Adrenal gland (tissue), 12 donors: Measurements from ENCODE around the gene MRPL11. TPM values are rescaled to one million over a fixed set of nuclear protein-coding genes. Genes with fewer than 3 reads are reported as not detected.
A peak's percentile ranks its signal among the peaks of the same experiment; 100 is the strongest.

Source experiments
- DNase-seq, 7 donors: peaks; one replicate each; pipeline ENCODE4 v3.0.0-alpha.2; 2019 to 2020
- H3K27ac ChIP-seq, 5 donors: fragments of 200-600 bp; sonication (generic) in 4 of 5; 1 replicate in 3 of 5; 2 replicates in 2 of 5; pipeline versions ENCODE4 v1.5.1 to v1.8.0; 2016 to 2020; ENCODE audit warnings: mild to moderate bottlenecking in 1 of 5
- H3K27me3 ChIP-seq: fragments of 200-600 bp; 2 replicates; pipeline ENCODE4 v1.8.0; 2021
- H3K36me3 ChIP-seq, 2 donors: fragments of 200-600 bp; replicated peaks in 1 of 2; 1 replicate in 1 of 2; 2 replicates in 1 of 2; pipeline versions ENCODE4 v1.5.1 to v1.8.0; 2018 to 2022
- H3K4me1 ChIP-seq, 2 donors: fragments of 200-600 bp; replicated peaks in 1 of 2; 1 replicate in 1 of 2; 2 replicates in 1 of 2; pipeline versions ENCODE4 v1.5.1 to v1.8.0; 2018 to 2021
- H3K4me3 ChIP-seq, 4 donors: fragments of 200-600 bp; sonication (generic) in 3 of 4; one replicate each; pipeline ENCODE4 v1.5.1; 2016 to 2018
- H3K9me3 ChIP-seq, 3 donors: fragments of 200-600 bp; sonication (generic) in 1 of 3; replicated peaks in 1 of 3; 1 replicate in 2 of 3; 2 replicates in 1 of 3; pipeline versions ENCODE4 v1.5.1 to v1.8.0; 2016 to 2021
- POLR2A ChIP-seq, 2 donors: fragments of 450-650 bp; IDR thresholded peaks; one replicate each; pipeline ENCODE4 v1.6.1; 2017; ENCODE audit warnings: antibody characterized with exemption in 2 of 2, mild to moderate bottlenecking in 2 of 2, moderate library complexity in 1 of 2
- WGBS, 4 donors: extraction: QIAGEN DNeasy Blood & Tissue Kit in 2 of 4; methylation state at CpG; one replicate each; pipeline versions ENCODE4 v1.1.5 to v1.1.7; 2013 to 2017; 5-methylcytosine and 5-hydroxymethylcytosine counted together
- intact Hi-C, 2 donors: fragments of 100-400 bp; cut with DNase I; formaldehyde crosslinking; loops; one replicate each; pipeline versions ENCODE4 v1.14.1 to v1.15.0; 2022 to 2023
- polyA plus RNA-seq, 3 donors: library from polyadenylated mRNA; stranded (reverse); fragments of 200-250 nt in 2 of 3; fragments of 350-450 nt in 1 of 3; fragmentation: Illumina TruSeq in 1 of 3; extraction: RNeasy Lipid Tissue Mini Kit (QIAGEN cat#74804) in 1 of 3; gene quantifications; one replicate each; pipeline ENCODE4 v1.2.3, GENCODE V29; 2013 to 2014
- total RNA-seq, 9 donors: library from RNA; depleted of rRNA in 4 of 9; stranded (reverse); fragments of >200 nt in 4 of 9; fragments of 120-200 nt in 1 of 9; fragmentation: NEBNext Ultra II Directional in 1 of 9; extraction: Animal tissue kit (Norgen Biotek cat#: 25700) in 1 of 9; gene quantifications; one replicate each; pipeline versions ENCODE4 v1.1.0 to v1.2.4, GENCODE V29; 2013 to 2023
- TF ChIP-seq, protein P1 (sequence below), 6 experiments: fragments of 450-650 bp in 4 of 6; fragments of 200-600 bp in 2 of 6; sonication (generic) in 1 of 6; IDR thresholded peaks; 1 replicate in 5 of 6; 2 replicates in 1 of 6; pipeline versions ENCODE4 v1.5.1 to v1.8.0; 2016 to 2021; ENCODE audit warnings: antibody characterized with exemption in 6 of 6, mild to moderate bottlenecking in 2 of 6, moderate library complexity in 1 of 6
- donor health status: healthy with polysubstance abuse.
- donor health status: Bipolar disorder and iron deficiency.
- donor health status: DM: yes; HTN: yes; CAD: no.
- donor health status: DM: no; HTN: no; CAD: no.
- donor health status: DM: no; HTN: no; CAD: no.
- donor health status: DM: yes; HTN: yes; CAD: no.

The MRPL11 gene
- total and polyA plus RNA-seq, 12 donors: 22.3 to 53.8 (median 32.7) TPM

DNA sequence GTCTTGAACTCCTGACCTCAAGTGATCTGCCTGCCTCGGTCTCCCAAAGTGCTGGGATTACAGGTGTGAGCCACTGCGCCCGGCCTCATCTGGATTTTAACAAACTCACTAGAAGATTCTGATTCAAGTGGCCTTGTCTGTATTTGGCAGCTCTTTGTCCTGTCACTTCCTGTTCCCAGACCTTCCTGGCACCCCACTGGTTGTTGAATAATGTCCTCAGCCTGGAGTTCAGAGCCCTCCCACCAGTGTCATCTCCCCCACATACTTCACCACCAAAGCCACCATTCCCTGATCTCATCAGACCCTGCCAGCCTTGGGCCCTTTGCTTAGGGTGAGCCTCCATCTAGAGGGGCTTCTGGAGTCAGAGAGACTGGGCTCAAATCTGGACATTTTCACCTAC lies 31.4 kb upstream of the MRPL11 start:
- H3K27me3 ChIP-seq: no peaks in the 10 kb centered on the region
- no peaks in the 10 kb centered on the region for H3K9me3 ChIP-seq
- no peak overlapping the region for H3K27ac ChIP-seq
- intact Hi-C loops: no loop called here
- no peak overlapping the region for H3K4me3 ChIP-seq
- 67 to 90% (median 83%) methylated on average over 2 to 3 of the region's 3 CpGs for WGBS, 4 donors
- TF ChIP-seq, protein P1, sequence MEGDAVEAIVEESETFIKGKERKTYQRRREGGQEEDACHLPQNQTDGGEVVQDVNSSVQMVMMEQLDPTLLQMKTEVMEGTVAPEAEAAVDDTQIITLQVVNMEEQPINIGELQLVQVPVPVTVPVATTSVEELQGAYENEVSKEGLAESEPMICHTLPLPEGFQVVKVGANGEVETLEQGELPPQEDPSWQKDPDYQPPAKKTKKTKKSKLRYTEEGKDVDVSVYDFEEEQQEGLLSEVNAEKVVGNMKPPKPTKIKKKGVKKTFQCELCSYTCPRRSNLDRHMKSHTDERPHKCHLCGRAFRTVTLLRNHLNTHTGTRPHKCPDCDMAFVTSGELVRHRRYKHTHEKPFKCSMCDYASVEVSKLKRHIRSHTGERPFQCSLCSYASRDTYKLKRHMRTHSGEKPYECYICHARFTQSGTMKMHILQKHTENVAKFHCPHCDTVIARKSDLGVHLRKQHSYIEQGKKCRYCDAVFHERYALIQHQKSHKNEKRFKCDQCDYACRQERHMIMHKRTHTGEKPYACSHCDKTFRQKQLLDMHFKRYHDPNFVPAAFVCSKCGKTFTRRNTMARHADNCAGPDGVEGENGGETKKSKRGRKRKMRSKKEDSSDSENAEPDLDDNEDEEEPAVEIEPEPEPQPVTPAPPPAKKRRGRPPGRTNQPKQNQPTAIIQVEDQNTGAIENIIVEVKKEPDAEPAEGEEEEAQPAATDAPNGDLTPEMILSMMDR (IDR thresholded peaks at IDR 0.05): no peak
- no peak for TF ChIP-seq POLR2A (IDR thresholded peaks at IDR 0.05)
- H3K4me1 ChIP-seq: peaks cover 7 to 10% of the 10 kb centered on the region in 2 donors
- peaks cover 0 to 24% of the 10 kb centered on the region in 2 donors for H3K36me3 ChIP-seq
- DNase-seq: no peak

DNA sequence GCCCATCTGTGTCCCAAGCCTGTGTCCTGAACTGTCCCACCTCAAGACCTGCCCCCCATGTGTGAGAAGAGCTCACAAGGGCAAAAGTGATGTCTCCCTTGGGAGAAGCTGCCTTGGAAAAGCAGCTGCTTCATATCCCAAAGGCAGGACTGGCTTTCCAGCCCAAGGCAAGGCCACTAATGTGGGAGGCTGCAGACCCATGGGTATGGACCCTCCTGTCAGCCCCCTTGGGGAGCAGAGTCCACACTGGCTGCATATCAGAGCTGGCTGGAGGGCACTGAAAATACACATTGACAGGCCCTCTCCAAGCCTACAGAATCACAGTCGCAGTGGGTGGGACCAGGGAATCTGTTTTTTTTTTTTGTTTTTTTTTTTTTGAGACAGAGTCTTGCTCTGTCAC lies 30.8 kb upstream of the MRPL11 start:
- H3K4me1 ChIP-seq: peaks cover 7 to 10% of the 10 kb centered on the region in 2 donors
- WGBS, 4 donors: 80 to 100% (median 86%) methylated on average over 1 of the region's 1 CpG
- peaks cover 0 to 19% of the 10 kb centered on the region in 2 donors for H3K36me3 ChIP-seq
- no peak for TF ChIP-seq POLR2A (IDR thresholded peaks at IDR 0.05)
- TF ChIP-seq, protein P1 (IDR thresholded peaks at IDR 0.05): no peak
- H3K27me3 ChIP-seq: no peaks in the 10 kb centered on the region
- H3K27ac ChIP-seq: no peak overlapping the region
- H3K9me3 ChIP-seq: no peaks in the 10 kb centered on the region
- no peak overlapping the region for H3K4me3 ChIP-seq
- intact Hi-C loops: no loop called here
- no peak for DNase-seq

DNA sequence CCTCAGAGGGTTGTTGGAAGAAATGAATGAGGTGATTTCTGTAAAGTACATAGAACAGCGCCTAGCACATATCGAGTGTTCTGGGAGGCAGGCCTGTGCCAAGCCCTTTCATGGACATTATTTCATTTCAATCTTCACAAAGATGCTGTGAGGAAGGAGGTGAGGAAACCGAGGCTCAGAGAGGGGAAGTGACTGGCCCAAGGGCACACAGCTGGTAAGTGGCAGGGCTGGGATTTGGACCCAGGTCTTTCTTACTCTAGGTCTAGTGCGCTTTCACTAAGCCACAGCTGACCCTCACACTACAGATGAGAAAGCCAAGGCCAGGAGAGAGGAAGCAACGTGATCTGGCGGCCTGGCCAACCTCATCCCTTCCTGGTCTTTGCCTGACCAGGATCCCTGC lies 30.0 kb upstream of the MRPL11 start:
- H3K36me3 ChIP-seq: peaks cover 0 to 17% of the 10 kb centered on the region in 2 donors
- H3K4me1 ChIP-seq: peaks cover 7 to 10% of the 10 kb centered on the region in 2 donors
- no peak overlapping the region for H3K27ac ChIP-seq
- no peak overlapping the region for H3K4me3 ChIP-seq
- WGBS, 4 donors: 69 to 93% (median 80%) methylated on average over 6 of the region's 6 CpGs
- intact Hi-C loops: no loop called here
- H3K27me3 ChIP-seq: no peaks in the 10 kb centered on the region
- H3K9me3 ChIP-seq: no peaks in the 10 kb centered on the region
- TF ChIP-seq, protein P1 (IDR thresholded peaks at IDR 0.05): no peak
- no peak for TF ChIP-seq POLR2A (IDR thresholded peaks at IDR 0.05)
- DNase-seq: no peak

DNA sequence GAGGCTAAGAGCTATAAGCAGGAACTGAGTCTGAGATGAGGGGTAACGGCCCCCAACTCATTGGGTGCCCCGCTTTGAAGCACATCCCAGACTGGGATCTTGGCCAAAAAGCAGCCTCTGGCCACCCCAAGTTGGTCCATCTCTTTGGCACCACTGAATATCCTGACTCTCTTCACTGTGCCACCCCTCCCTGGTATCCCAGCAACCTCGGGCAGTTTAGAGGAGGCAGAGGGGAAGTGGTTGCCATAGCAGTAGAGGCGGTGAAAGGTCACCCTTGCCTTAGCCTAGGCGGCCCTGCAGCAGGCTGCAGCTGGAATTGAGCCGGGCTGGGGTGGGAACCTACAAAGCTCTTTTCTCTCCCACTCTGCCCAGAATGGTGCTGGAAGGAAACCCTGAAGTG lies 29.1 kb upstream of the MRPL11 start:
- Histone ChIP-seq H3K27me3 (no peaks in the 10 kb centered on the region), H3K4me3 (peak overlapping the region in 2 of 4 donors; percentile 41 to 89), H3K27ac (no peak overlapping the region), H3K9me3 (no peaks in the 10 kb centered on the region), H3K4me1 (peaks cover 7 to 10% of the 10 kb centered on the region in 2 donors), H3K36me3 (peaks cover 0 to 7% of the 10 kb centered on the region in 2 donors)
- WGBS, 4 donors: 25 to 41% (median 36%) methylated on average over 5 to 6 of the region's 6 CpGs
- DNase-seq: peak in 4 of 7 donors; percentile 32 to 67 (median 50)
- intact Hi-C loops: no loop called here
- no peak for TF ChIP-seq POLR2A (IDR thresholded peaks at IDR 0.05)
- TF ChIP-seq, protein P1 (IDR thresholded peaks at IDR 0.05): no peak
